Amniotic stem cell (primary cell): ENCODE measurements around the gene LCT.
A peak's percentile ranks its signal among the peaks of the same experiment; 100 is the strongest.
"Not testable (repeated sequence)": the region's sequence is repeated elsewhere in the genome, so short reads cannot be mapped to it uniquely, and the experiment has no call there.

ENCODE experiments used
- DNase-seq: peaks from one replicate; lab custom pipeline; 2025; lab: John Stamatoyannopoulos, UW

Gene LCT

DNA sequence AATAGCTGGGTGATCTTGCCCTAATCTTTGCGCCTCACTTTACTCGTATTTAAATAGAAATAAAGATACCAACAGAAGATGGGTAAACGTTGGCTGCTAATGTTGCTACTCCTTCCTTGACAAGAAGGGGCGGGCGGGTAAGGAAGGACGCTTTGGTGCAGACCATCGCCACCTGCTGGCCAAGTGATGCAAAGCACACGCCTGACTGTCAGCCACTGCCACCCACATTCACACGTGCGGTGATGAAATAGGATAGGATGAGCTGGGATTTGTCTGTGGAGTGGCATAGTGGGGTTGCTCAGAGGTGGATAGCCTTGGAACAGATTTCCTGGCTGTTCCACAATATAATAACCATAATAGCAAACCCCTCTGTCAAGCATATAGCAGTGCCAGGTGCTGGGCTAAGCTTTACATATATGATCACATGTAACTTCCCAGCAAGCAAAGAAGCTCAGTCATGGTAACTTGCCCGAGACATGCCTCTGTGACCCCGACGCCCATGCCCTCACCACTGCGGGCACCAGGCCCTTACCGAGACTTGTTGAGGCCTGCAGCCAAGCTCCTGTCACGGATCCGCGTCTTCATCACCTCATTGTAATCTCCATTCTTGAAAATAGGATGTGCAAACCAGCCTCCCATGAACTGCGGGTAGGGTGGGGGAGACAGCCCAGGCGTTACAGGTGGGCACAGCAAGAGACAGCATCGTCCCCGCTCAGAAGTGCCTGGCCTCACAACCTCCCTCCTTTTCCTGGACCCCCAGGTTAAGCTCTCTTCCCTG is 39.3 kb downstream of the LCT start:
- peak; percentile 54 for DNase-seq

- no peak for DNase-seq
These were observed 40.4 kb downstream of the LCT start for GRCh38 chr2:135796606-135797005.

DNA sequence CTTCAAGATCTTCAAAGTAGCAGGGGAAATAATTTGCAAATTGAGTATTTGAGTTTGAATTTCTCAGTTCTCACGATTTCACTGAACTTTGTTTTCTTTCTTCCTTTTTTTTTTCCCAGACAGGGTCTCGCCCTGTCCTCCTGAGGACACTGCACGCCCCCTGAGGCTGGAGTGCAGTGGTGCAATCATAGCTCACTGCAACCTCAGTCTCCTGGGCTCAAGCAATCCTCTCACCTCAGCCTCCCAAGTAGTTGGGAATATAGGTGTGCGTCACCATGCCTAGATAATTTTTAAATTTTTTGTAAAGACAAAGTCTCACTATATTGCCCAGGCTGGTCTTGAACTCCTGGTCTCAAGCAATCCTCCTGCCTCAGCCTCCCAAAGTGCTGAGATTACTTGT is 41.3 kb downstream of the LCT start:
- DNase-seq: not testable (repeated sequence)

DNA sequence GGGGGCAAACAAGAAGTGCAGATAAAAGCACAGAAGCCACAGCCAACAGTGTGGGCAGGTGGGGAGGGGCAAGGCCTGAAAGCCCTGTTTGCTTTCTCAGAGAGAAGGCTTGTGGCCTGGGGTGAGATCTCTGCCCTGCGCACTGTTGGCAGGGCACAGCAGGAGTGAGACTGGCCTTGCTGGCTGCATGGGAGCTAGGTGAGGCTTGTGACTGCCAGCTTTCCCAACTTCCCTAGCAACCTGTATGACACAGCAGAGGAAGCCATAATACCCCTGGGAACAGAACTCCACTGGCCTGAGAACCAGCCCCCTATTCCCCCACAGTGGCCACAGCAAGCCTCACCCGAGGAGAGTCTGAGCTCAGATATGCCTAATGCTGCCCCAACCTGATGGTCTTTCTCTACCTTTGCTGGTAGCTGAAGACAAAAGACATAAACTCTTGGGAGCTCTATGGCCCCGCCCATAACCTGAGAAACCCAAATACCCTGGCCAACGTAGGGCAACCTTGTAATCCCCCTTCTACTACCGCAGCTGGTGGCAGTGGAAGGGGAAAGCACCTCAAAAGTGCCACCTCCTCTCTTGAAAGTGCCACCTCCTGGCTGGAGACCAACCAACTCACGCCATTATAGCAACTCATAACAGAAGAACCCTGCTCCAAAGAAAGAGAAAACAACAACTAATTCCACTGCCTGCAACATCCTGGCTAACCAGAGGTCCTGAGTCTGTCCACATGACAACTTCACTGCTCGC is 44.4 kb downstream of the LCT start:
- no peak for DNase-seq

DNA sequence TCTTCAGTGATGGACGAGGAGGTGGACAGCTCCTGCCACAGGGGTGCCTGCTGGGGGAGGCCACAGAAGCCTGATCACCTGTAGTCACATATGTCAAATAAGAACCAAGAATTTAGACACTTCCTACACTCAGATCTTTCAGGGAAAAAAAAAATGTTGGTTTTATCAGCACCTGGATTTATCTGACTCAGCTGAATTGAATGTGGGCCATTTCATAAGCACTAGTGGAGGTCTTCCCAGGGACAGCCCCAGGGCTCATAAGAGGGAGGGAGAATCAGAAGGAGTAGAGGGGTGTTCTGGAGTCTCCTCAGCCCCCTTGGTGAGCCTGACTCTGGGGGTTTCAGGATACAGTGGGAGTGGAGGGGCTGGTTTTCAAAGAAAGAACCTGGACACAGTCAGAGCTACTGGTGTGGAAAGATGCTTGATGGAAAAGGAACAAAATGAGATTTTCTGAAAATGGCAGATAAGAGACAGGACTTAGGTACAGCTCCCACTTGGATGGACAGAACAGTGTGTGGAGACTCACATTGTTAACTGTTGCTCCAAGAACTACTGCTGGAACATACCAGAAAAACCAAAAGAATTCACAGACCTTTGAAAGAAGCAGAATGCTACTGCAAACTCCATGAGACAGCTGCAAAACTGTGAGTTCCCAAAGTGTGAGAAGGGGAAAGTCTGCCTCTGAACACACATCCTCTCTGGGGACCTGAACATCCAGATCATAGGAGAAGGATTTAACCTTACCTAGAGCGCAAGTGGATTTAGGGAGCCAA is 45.4 kb downstream of the LCT start:
- DNase-seq: no peak

GRCh38 chr2:135790423-135790822 is 46.6 kb downstream of the LCT start:
- DNase-seq: no peak

DNA sequence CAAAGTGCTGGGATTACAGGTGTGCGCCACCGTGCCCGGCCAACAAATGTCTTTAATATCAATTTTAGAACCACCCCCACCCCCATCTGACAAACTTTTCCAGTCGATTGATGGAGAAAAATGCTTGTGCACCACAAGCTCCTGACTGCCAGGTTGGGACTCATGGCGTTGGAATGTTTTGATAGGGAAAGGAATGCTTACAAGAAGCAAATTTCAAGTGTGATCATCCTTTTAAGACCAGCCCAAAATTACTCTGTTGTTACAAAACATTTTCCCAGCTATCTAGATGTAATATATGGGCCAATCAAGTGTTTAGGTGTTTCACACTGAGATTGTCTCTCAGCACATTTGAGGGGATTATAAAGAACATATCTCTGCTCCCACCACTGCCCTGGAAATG is 50.2 kb downstream of the LCT start:
- DNase-seq: peak; percentile 72

GRCh38 chr2:135785032-135785431 is 52.0 kb downstream of the LCT start:
- no peak for DNase-seq

DNA sequence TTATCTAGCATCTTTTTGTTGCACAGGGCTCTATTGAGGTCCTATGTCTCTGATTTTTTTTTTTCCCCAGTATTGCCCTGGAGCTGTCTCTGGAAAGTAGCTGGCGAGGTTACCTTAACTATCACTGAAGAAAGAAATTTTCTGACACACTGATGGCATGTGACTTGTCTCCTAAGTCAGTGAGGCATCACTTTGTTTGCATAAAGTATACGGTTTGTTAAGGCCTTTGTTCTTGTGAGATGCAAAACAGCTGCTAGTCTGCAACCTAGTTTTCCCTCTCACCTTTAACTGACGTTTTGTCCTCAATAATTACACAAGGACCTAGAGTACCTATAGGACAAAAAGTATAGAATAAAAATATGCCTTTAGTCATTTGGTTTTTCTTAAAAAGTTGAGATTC is 53.5 kb downstream of the LCT start:
- DNase-seq: no peak

DNA sequence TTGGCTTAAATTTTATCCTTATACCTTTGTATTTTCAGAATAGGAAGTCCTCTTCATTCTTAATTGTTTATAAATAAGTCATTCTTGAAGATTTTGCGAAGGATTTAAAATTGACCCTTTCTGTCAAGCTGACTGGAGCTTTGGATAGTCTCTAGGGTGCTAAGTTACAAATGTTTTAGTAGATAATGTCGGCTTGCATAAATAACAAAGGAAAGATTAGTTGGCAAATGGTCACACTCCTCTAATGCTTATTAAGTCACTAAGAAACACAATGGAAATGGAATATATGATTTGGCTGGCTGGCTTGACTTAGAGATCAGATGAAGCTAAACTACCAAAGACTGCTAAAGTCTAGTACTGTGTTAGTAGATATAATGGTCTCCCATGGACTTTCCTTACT is 54.8 kb downstream of the LCT start:
- no peak for DNase-seq

- DNase-seq: no peak
These were observed 60.6 kb downstream of the LCT start for GRCh38 chr2:135776367-135776766.

DNA sequence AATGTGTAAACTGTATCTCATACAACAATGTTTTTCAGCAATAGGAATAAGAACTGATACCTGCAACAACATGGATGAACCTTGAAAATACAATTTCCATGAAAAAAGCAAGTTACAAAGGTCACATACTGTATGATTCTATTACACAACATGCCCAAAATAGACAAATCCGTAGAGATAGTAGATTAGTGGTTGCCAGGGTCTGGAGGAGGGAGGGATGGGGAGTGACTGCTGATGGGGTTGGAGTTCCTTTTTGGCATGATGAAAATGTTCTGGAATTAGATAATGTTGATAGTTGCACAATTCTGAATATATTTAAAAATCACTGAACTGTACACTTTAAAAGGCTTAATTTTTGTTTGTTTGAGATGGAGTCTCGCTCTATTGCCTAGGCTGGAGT is 61.6 kb downstream of the LCT start:
- no peak for DNase-seq

- no peak for DNase-seq
These were observed 63.1 kb downstream of the LCT start for GRCh38 chr2:135773917-135774316.

GRCh38 chr2:135773319-135773718 is 63.7 kb downstream of the LCT start:
- DNase-seq: no peak

DNA sequence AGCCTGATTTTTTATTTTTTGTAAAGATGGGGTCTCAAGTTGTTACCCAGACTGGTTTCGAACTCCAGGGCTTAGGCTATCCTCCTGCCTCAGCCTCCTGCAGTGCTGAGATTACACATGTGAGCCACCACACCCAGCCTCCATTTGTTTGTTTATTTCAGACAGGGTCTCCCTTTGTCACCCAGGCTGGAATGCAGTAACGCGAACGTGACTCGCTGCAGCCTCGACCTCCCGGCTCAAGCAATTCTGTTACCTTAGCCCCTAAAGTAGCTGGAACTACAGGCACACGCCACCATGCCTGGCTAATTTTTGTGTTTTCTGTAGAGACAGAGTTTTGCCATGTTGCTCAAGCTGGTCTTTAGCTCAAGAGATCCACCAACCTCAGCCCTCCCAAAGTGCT is 68.1 kb downstream of the LCT start:
- DNase-seq: no peak

GRCh38 chr2:135762530-135762929 is 74.5 kb downstream of the LCT start:
- DNase-seq: no peak

DNA sequence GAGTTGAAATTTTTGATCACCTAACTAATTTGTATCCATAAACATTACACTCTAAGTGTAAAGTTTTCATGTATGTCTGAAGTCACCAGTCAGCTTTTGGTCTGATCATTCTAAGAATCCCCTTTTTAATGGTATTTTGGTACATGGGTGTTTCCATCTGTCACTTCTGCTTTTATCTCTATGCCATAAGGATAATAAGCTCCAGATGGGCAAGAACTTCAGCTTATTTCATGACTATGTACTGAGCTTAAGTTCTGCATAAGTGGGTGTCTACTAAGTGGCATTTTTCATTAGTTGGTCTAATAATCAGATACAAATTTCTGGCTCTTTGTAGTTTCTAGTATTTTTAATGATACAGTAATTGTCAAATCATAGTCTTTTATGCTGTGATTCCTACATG is 75.0 kb downstream of the LCT start:
- DNase-seq: no peak

DNA sequence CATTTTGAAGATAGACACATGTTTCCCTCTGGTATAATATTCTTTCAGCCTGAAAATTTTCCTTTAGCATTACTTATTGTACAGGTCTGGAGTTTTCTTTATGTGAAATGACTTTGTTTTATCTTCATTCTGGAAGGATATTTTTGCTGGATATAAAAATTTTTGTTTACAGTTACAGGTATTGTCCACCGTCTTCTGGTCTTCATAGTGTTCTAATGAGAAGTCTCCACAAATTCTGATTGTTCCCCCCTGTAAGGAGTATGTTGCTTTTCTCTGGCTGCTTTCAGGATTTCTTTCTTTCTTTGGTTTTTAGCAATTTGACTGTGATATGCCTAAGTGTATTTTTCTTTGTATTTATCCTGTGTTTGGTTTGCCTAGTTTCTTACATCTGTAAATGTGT is 80.3 kb downstream of the LCT start:
- no peak for DNase-seq

GRCh38 chr2:135755573-135755972 is 81.4 kb downstream of the LCT start:
- no peak for DNase-seq

DNA sequence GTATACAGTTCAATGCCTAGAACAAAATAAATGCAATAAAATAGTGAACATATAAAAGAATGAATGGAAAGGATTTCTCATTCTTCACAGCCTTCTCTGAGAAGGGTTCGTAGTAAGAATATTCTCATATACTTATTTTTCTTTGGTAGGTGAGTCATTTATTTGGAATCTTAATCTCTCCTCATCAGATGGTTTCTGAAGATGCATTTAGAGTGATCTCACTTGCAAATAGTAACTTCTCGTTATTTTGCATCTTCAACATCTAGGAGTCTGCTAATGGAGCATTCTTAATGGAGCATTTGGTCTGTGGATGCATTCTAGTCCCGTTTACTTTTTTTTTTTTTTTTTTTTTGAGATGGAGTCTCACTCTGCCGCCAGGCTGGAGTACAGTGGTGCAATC is 91.4 kb downstream of the LCT start:
- no peak for DNase-seq

- no peak for DNase-seq
These were observed 92.1 kb downstream of the LCT start for GRCh38 chr2:135744760-135745314.

DNA sequence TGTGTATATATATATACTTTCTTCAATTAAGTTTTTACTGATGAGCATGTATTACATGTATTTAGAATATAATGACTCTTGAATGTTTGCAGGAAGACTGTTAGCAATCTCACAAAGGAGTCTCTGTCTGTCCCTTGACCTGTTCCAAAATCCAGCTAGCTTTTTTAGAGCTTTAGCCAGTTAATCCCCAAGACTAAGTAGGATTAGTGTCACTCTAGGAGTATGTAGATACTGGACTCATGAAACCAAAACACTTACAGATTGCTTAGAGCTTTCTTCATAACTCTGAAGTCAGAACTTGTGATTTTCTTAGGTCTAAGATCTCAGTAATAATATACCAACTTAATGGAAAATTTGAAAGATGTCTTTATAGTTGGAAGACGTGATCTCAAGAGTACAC is 93.1 kb downstream of the LCT start:
- no peak for DNase-seq

- no peak for DNase-seq
These were observed 94.6 kb downstream of the LCT start for GRCh38 chr2:135742325-135742757.
